H7 (cell line): Measurements from ENCODE around the gene PRDX3. TPM values are rescaled to one million over a fixed set of nuclear protein-coding genes. Genes with fewer than 3 reads are reported as not detected.

Source experiments
- DNase-seq: peaks from one replicate; pipeline ENCODE4 v3.0.0; 2012
- H3K27me3 ChIP-seq: 2 replicates; pipeline ENCODE4 v1.6.0; 2011; ENCODE audit warnings: mild to moderate bottlenecking, low read length; ENCODE audit not compliant: control insufficient read depth, insufficient read depth
- H3K36me3 ChIP-seq: replicated peaks from 2 replicates; pipeline ENCODE4 v1.5.1; 2011; ENCODE audit warnings: low read length; ENCODE audit not compliant: control insufficient read depth, insufficient read depth
- H3K4me3 ChIP-seq: 2 replicates; pipeline ENCODE4 v1.5.1; 2011; ENCODE audit warnings: low read depth, mild to moderate bottlenecking, control low read depth, low read length, moderate library complexity; ENCODE audit not compliant: insufficient read depth
- total RNA-seq: library from RNA; depleted of rRNA; stranded (reverse); fragments of >200 nt; shearing (Covaris generic); gene quantifications from 2 replicates; pipeline ENCODE4 v1.2.3, GENCODE V29; 2014; rRNA removed

Gene PRDX3
- total RNA-seq = 411 and 445 TPM in 2 replicates

- peak; percentile 98 for DNase-seq
- H3K4me3 ChIP-seq = peak within 1 kb of the TSS; percentile 96
Measured at GRCh38 chr10:119178372-119179119, at the start of gene PRDX3. Gene PRDX3, minus strand, starts transcription at chr10:119178812. Its CDS starts 22 bp downstream, at chr10:119178790.

GRCh38 chr10:119227825-119228224 lies 49.2 kb upstream of the PRDX3 start:
- Histone ChIP-seq H3K27me3 (no peaks in the 10 kb centered on the region), H3K36me3 (no peaks in the 10 kb centered on the region), H3K4me3 (no peak overlapping the region)
- no peak for DNase-seq

More at GRCh38 chr10:119178372-119179119, at the start of gene PRDX3:
- Histone ChIP-seq H3K36me3 (peaks cover 15% of the 10 kb centered on the region), H3K27me3 (no peaks in the 10 kb centered on the region)

- no peaks in the 10 kb centered on the region for H3K36me3 ChIP-seq
- no peaks in the 10 kb centered on the region for H3K27me3 ChIP-seq
- no peak for DNase-seq
- H3K4me3 ChIP-seq = no peak overlapping the region
Measured at GRCh38 chr10:119225083-119225658, 46.6 kb upstream of the PRDX3 start.

GRCh38 chr10:119222966-119223386 lies 44.4 kb upstream of the PRDX3 start:
- Histone ChIP-seq H3K4me3 (no peak overlapping the region), H3K36me3 (no peaks in the 10 kb centered on the region), H3K27me3 (no peaks in the 10 kb centered on the region)
- no peak for DNase-seq

GRCh38 chr10:119222537-119222936 lies 43.9 kb upstream of the PRDX3 start:
- no peak for DNase-seq
- no peak overlapping the region for H3K4me3 ChIP-seq
- H3K27me3 ChIP-seq = no peaks in the 10 kb centered on the region
- no peaks in the 10 kb centered on the region for H3K36me3 ChIP-seq

- DNase-seq = no peak
- H3K27me3 ChIP-seq = no peaks in the 10 kb centered on the region
- no peaks in the 10 kb centered on the region for H3K36me3 ChIP-seq
- no peak overlapping the region for H3K4me3 ChIP-seq
Measured at GRCh38 chr10:119221666-119222065, 43.1 kb upstream of the PRDX3 start.

GRCh38 chr10:119221201-119221600 lies 42.6 kb upstream of the PRDX3 start:
- H3K4me3 ChIP-seq = no peak overlapping the region
- no peaks in the 10 kb centered on the region for H3K36me3 ChIP-seq
- DNase-seq = no peak
- H3K27me3 ChIP-seq = no peaks in the 10 kb centered on the region

- Histone ChIP-seq H3K4me3 (no peak overlapping the region), H3K27me3 (no peaks in the 10 kb centered on the region), H3K36me3 (no peaks in the 10 kb centered on the region)
- no peak for DNase-seq
Measured at GRCh38 chr10:119219871-119220270, 41.3 kb upstream of the PRDX3 start.

GRCh38 chr10:119217991-119218490 lies 39.4 kb upstream of the PRDX3 start:
- DNase-seq = no peak
- H3K4me3 ChIP-seq = no peak overlapping the region
- H3K27me3 ChIP-seq = no peaks in the 10 kb centered on the region
- H3K36me3 ChIP-seq = no peaks in the 10 kb centered on the region

- no peak for DNase-seq
- no peaks in the 10 kb centered on the region for H3K36me3 ChIP-seq
Measured at GRCh38 chr10:119217401-119217800, 38.8 kb upstream of the PRDX3 start.

GRCh38 chr10:119216127-119216526 lies 37.5 kb upstream of the PRDX3 start:
- Histone ChIP-seq H3K4me3 (no peak overlapping the region), H3K36me3 (no peaks in the 10 kb centered on the region), H3K27me3 (no peaks in the 10 kb centered on the region)
- no peak for DNase-seq

More at GRCh38 chr10:119217401-119217800, 38.8 kb upstream of the PRDX3 start:
- no peak overlapping the region for H3K4me3 ChIP-seq
- no peaks in the 10 kb centered on the region for H3K27me3 ChIP-seq

- no peak for DNase-seq
- no peaks in the 10 kb centered on the region for H3K36me3 ChIP-seq
- H3K27me3 ChIP-seq = no peaks in the 10 kb centered on the region
Measured at GRCh38 chr10:119215371-119215770, 36.8 kb upstream of the PRDX3 start.

GRCh38 chr10:119211625-119212441 lies 33.2 kb upstream of the PRDX3 start:
- H3K36me3 ChIP-seq = no peaks in the 10 kb centered on the region
- H3K4me3 ChIP-seq = no peak overlapping the region
- no peak for DNase-seq
- peaks cover 16% of the 10 kb centered on the region for H3K27me3 ChIP-seq

More at GRCh38 chr10:119215371-119215770, 36.8 kb upstream of the PRDX3 start:
- no peak overlapping the region for H3K4me3 ChIP-seq

GRCh38 chr10:119211176-119211575 lies 32.6 kb upstream of the PRDX3 start:
- H3K4me3 ChIP-seq = no peak overlapping the region
- peaks cover 16% of the 10 kb centered on the region for H3K27me3 ChIP-seq
- no peaks in the 10 kb centered on the region for H3K36me3 ChIP-seq
- DNase-seq = no peak
